NCI-H146 treated with DMSO at 0.1 percent for 48 hours (cell line): ENCODE measurements around the gene CCDC149.
"Not testable (repeated sequence)": the region's sequence is repeated elsewhere in the genome, so short reads cannot be mapped to it uniquely, and the experiment has no call there.

Source experiments
- DNase-seq: peaks from one replicate; lab custom pipeline; 2025; ENCODE audit not compliant: unreplicated experiment; lab: John Stamatoyannopoulos, UW

Gene CCDC149

DNA sequence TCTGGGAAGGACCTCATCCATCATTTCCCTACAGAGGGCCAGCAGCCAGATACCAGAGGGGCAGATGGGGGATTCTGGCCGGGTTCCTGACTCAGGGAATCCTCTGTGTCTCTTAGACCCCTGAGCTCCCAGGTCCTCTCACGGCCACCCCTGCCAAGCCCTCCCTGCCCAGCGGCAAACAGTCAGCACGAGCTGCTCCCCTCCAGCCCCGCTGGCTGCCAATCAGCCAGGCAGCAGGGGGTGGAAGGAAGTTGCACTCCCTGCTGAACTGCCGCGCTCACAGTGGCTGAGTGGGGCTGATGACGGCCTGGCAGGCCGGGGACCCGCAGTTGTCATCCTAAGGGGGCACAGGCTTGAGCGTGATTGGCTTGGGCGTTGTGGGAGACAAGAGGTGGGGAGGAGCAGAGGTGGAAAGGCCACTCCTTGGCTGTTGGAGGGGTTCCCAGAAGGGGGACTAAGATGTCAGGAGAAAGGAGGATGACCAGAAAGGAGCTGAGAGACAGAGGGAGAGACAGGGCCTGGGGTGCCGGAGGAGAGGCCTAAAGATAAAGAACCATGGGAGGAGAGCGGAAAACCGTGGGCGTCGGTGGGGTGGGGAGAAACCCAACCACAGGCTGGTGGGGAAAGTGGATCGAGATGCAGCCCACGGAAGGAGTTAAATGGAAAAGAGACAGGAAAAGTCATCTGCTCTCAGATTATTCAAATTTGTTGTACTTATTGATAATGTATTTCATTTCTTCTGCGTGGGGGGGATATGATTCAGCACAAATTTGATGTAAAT lies 4.4 kb upstream of the CCDC149 start:
- DNase-seq: no peak

DNA sequence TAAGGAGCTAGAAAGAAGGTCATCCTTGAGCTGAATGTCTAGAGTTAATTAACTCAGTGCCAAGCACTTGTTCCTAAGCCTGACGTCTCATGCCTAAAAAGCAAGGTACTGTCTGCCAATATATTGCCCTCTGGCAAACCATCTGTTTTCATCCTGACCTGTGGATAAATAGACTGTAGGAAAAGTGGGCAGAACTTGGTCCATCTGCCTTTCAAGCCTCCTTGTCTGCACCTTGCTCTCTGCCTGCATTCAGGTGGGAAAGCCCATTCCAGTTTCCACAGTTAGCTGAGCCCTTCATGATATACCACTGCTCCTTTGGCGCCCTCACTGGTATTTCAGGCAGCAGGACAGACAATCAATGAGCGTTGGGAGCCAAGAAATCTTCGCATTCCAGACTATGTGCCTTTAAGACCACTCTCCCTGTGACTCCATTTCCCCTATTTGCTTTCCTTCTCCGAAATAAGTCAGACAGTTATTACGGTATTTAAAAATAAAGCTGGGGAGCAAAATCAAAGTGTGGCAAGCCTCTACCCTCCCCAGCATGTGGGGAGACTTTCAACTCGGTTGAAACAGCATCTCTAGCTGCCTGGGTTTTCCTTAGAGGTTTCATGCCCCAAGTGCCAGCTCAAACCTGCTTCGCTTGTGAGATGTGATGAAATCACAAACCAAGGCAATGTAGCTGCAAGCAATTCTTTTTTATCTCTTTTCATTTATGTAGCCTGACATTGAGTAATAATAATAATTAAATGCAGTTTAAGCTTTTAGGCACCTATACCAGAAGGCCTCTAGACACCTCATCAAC lies 2.5 kb upstream of the CCDC149 start:
- no peak for DNase-seq

- DNase-seq: no peak
These were observed 1.6 kb upstream of the CCDC149 start for GRCh38 chr4:24914460-24914859.

GRCh38 chr4:24913119-24913485 lies 260 bp upstream of the CCDC149 start:
- no peak for DNase-seq

DNA sequence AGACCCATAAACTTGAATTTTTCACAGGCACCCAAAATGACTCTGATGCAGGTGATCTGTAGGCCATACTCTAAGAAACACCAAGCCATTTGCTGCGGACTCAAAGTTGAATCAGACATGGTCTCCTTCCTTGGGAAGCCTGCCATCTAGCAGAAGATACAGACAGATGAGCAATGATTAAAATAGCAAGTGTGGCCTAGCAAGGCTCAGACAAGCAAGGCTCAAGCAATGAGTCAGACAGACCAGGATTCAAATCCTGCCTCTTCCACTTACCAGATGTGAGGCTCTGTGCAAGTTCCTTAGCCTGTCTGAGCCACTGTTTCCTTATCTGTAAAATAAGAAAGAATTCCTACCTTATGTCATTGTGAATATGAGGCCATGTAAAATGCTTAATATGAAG lies 2.3 kb downstream of the CCDC149 start:
- DNase-seq: no peak

GRCh38 chr4:24909606-24910005 lies 3.2 kb downstream of the CCDC149 start:
- not testable (repeated sequence) for DNase-seq

DNA sequence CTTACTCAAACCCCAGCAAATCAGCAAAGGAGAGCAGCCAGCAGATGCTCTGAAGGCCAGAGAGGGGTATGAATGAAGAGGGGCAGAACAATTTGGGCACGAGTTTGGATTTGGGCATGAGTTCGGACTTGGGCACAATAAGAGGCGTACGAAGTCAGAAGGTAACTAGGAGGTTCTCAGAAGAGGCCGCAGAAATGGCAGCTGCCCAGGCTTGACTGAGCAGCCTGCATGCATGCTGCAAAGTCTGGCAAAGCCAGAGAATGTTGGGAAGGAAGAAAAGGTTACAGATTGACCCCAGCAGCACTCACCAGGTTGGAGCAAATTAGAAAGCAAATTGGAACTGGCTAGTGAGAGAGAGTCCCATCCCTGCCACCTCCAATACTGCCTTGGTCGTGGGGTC lies 15.2 kb downstream of the CCDC149 start:
- DNase-seq: no peak

DNA sequence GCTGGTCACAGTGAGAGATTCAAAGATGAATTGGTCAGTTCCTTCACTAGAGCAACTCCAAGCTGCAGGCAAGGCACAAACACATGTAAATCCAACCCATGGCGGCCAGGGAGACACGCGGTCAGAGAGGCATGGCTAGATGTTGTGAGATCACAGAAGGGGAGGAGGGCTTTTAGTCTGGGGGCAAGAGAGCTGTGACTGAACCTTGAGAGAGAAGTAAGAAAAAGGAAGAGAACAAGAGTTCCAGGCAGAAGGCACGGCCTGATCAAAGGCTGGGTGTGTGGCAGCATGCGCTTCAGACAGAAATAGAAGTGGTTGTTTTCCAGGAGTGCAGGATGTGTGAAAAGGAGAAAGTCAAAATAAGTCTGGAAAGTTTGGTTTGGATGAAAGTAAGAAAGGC lies 15.9 kb downstream of the CCDC149 start:
- no peak for DNase-seq

DNA sequence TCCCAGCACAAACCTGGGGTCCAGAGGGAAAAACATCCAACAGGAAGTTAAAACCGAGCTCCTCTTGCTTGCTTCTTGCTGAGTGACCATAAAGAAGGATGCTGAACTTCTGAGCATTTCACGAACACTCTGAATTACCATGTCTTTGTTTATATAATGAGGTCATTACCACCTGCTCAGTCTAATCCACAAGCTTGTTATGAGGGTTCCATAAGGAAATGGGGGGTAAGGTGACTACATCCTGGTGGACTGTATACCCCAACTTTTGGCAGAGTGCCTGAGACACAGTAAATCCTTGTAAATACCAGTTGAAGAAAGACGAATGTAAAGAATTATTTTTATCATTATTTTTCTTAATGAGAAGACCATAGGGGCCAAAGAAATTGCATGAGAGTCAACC lies 16.8 kb downstream of the CCDC149 start:
- no peak for DNase-seq

- DNase-seq: no peak
These were observed 17.4 kb downstream of the CCDC149 start for GRCh38 chr4:24895461-24895860.

DNA sequence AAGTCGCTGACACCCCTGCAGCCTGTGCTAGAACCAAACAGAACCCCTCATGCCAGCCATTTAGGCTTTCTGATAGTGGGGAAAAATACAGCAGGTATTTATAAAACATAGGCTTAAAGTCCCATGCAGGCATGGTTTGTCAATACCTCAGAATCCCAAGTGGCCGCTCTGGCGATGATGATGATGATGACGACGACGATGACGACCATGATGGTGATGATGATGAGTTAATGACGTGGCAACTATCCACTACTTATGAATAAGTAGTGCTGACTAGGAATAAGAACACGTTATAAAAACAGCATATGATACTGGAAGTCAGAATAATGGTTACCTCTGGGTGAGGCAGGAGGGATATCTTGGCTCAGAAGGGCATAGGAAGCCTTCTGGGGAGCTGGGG lies 18.0 kb downstream of the CCDC149 start:
- no peak for DNase-seq

DNA sequence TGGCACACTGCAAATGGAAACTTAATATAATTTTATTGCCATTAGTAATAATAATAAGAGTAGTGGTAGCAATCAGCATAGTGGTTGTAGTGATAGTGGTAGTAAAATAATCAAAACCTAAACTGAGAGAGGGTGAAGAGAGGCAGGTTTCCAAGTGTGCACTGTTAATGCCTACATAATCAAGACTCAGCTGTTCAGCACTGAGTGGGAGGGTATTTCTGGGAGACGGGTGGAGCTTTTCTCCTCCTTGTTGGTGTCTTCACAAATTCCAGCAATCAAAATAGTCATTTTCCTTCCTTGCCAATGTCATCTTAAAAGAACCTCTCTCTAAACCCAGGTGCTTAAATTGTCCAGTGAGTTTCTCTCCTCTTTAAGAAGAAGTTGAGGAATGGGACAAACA lies 18.6 kb downstream of the CCDC149 start:
- no peak for DNase-seq

GRCh38 chr4:24892778-24893177 lies 20.1 kb downstream of the CCDC149 start:
- DNase-seq: no peak

- no peak for DNase-seq
These were observed 20.6 kb downstream of the CCDC149 start for GRCh38 chr4:24892278-24892677.

- no peak for DNase-seq
These were observed 22.2 kb downstream of the CCDC149 start for GRCh38 chr4:24890561-24891126.

- no peak for DNase-seq
These were observed 22.9 kb downstream of the CCDC149 start for GRCh38 chr4:24889991-24890390.

DNA sequence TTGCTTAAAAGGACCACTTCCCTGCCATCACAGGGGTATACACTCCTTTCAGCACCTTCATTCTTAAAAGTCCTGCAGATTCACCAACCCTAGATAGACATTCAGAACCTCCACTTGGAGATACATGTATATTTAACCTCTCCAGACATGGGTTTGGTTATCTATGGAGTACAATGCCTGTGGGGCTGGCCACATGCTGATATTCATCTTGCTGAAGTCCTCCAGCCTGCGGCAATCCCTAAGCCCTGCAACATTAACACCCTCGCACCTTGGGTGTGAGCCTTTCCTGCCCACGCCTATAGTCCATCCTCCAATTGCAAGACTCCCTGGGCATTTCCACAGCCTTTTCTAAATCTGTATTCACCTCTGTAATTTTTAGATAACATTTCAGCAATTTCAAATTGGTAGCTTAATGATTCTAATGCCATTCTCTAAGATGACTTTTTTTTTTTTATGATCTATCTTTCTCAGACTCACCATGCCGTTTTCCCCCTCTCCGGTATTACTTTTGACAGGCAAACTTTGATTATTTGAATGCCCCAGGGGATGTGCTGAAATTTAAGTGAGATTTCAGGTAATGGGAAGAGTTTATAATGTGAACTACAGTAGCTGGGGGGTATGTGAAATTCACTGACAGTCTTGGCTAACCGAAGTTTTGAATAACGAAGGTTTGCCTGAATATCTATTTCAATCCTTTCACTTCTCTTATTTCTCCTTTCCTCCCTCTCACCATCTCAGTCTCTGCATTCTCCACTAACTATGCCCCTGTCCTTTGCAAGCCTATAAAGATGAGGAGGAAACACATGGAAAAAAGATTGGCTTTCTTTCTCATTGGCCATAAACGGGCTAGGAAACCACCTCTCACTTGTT lies 24.1 kb downstream of the CCDC149 start:
- DNase-seq: no peak

DNA sequence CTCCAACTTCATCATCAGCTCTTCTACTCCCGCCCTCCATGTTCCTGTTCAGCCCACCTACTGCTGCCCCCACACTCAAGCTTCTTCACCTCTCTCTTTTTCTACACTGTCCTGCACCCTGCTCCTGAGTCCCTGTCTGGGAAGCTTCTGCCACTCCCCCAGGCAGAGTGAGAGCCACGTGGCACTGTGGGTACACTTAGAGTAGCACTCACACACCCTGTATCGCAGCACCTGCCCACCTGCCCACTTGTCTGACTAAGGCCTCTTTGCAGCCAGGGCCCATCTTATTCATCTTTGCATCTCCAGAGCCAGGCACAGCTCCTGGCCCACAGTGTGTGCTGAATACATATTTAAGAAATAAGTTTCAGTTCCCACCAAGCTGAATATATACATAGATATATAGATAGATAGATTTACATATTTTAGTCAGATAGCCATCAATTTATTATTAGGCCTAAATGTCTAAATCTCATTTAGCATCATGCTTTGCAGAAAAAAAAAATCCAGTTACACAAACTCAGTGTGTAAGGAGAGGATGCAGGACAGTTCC lies 24.9 kb downstream of the CCDC149 start:
- no peak for DNase-seq

- DNase-seq: no peak
These were observed 26.2 kb downstream of the CCDC149 start for GRCh38 chr4:24886596-24886995.

DNA sequence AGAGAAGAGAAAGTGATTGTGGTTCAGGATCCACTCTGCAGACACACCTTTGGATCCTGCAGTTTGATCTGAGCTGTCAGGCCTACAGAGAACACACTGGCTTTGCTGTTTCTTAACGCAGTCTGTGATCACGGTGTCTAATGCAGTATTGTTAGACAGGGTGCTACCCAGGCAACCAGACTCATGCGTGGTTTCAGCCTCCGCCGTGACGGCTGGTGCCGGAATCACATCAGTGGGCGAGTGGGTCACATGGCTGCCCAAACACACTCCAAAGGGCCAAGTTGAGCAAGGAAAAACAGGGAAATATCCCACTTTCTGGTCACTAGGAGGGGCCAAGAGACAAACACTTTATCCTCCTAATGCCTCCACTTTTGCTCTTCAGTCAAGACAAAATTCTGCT lies 27.5 kb downstream of the CCDC149 start:
- no peak for DNase-seq

- DNase-seq: no peak
These were observed 27.9 kb downstream of the CCDC149 start for GRCh38 chr4:24884902-24885301.
